WTC11 (cell line): Measurements from ENCODE around the gene SLC25A2. TPM values are rescaled to one million over a fixed set of nuclear protein-coding genes. Genes with fewer than 3 reads are reported as not detected.
"Not testable (repeated sequence)": the region's sequence is repeated elsewhere in the genome, so short reads cannot be mapped to it uniquely, and the experiment has no call there.

Source experiments
- ATAC-seq: fragments of 200-7000 bp; cut with Tn5 transposase; 2 replicates; pipeline ENCODE4 v1.10.0; 2021; ENCODE audit warnings: mild to moderate bottlenecking, moderate library complexity
- CTCF ChIA-PET: fragments of 300-600 bp; sonication (Branson Sonifier 250); formaldehyde crosslinking; loops from one replicate; lab custom pipeline; 2021; ENCODE audit warnings: antibody characterized with exemption; lab: Charles Lee
- POLR2A ChIA-PET: fragments of 350-600 bp; sonication (Branson Sonifier 250); formaldehyde crosslinking; loops from one replicate; lab custom pipeline; 2021; ENCODE audit warnings: antibody characterized with exemption; lab: Charles Lee
- DNase-seq: peaks from one replicate; pipeline ENCODE4 v3.0.0; 2021; ENCODE audit warnings: low spot score
- H3K27ac Mint-ChIP-seq: 2 replicates; pipeline ENCODE4 v1.8.0; 2021; ENCODE audit warnings: mixed read lengths
- H3K27me3 Mint-ChIP-seq: 2 replicates; pipeline ENCODE4 v1.8.0; 2021; ENCODE audit warnings: low read depth, mild to moderate bottlenecking, moderate library complexity, mixed read lengths
- H3K36me3 Mint-ChIP-seq: 2 replicates; pipeline ENCODE4 v1.8.0; 2021; ENCODE audit warnings: mixed read lengths
- H3K4me1 Mint-ChIP-seq: 2 replicates; pipeline ENCODE4 v1.8.0; 2022; ENCODE audit warnings: mixed read lengths
- H3K4me3 Mint-ChIP-seq: 2 replicates; pipeline ENCODE4 v1.8.0; 2021; ENCODE audit warnings: mild to moderate bottlenecking, moderate library complexity, mixed read lengths
- H3K9me3 Mint-ChIP-seq: 2 replicates; pipeline ENCODE4 v1.8.0; 2021; ENCODE audit warnings: mixed read lengths
- ATF1 ChIP-seq: sonication (generic); formaldehyde crosslinking; IDR thresholded peaks from 2 replicates; pipeline ENCODE4 v1.8.1; 2023; ENCODE audit warnings: mild to moderate bottlenecking, moderate library complexity, missing genetic modification reagents
- ATF2 ChIP-seq: sonication (generic); formaldehyde crosslinking; IDR thresholded peaks from 2 replicates; pipeline ENCODE4 v1.8.1; 2022; ENCODE audit warnings: low read depth, missing genetic modification reagents, borderline replicate concordance
- CTCF ChIP-seq: fragments of 200-600 bp; IDR thresholded peaks from 2 replicates; pipeline ENCODE4 v1.8.0; 2022; ENCODE audit warnings: antibody characterized with exemption
- E2F1 ChIP-seq: sonication (generic); formaldehyde crosslinking; IDR thresholded peaks from 2 replicates; pipeline ENCODE4 v1.8.0; 2022; ENCODE audit warnings: mild to moderate bottlenecking, missing genetic modification reagents
- IRF2 ChIP-seq: sonication (generic); formaldehyde crosslinking; IDR thresholded peaks from 2 replicates; pipeline ENCODE4 v1.8.0; 2022; ENCODE audit warnings: low read depth, missing genetic modification reagents, borderline replicate concordance
- JAZF1 ChIP-seq: fragments of 250-450 bp; sonication (Bioruptor Pico); IDR thresholded peaks from 2 replicates; pipeline ENCODE4 v1.9.0; 2021; ENCODE audit warnings: moderate library complexity, mild to moderate bottlenecking, inconsistent platforms
- KAT7 ChIP-seq: sonication (generic); formaldehyde crosslinking; IDR thresholded peaks from 2 replicates; pipeline ENCODE4 v1.8.1; 2023; ENCODE audit warnings: missing genetic modification reagents, mild to moderate bottlenecking, borderline replicate concordance
- MXD4 ChIP-seq: fragments of 250-450 bp; sonication (Bioruptor Pico); IDR thresholded peaks from 2 replicates; pipeline ENCODE4 v1.8.0; 2021; ENCODE audit warnings: mild to moderate bottlenecking, moderate library complexity, borderline replicate concordance
- MYBL2 ChIP-seq: sonication (generic); formaldehyde crosslinking; IDR thresholded peaks from 2 replicates; pipeline ENCODE4 v1.8.1; 2023; ENCODE audit warnings: mild to moderate bottlenecking, moderate library complexity, missing genetic modification reagents
- OVOL2 ChIP-seq: fragments of 250-450 bp; sonication (Bioruptor Pico); IDR thresholded peaks from 2 replicates; pipeline ENCODE4 v1.9.0; 2021; ENCODE audit warnings: mild to moderate bottlenecking, borderline replicate concordance
- SMAD3 ChIP-seq: sonication (generic); formaldehyde crosslinking; IDR thresholded peaks from 2 replicates; pipeline ENCODE4 v1.8.0; 2022; ENCODE audit warnings: missing genetic modification reagents, mild to moderate bottlenecking, borderline replicate concordance
- SP1 ChIP-seq: sonication (generic); formaldehyde crosslinking; conservative IDR thresholded peaks from 2 replicates; pipeline ENCODE4 v1.8.1; 2022; ENCODE audit warnings: missing genetic modification reagents
- STAT6 ChIP-seq: sonication (generic); formaldehyde crosslinking; conservative IDR thresholded peaks from 2 replicates; pipeline ENCODE4 v1.8.1; 2023; ENCODE audit warnings: mild to moderate bottlenecking, low read depth, missing genetic modification reagents, moderate library complexity
- TEAD1 ChIP-seq: sonication (generic); formaldehyde crosslinking; IDR thresholded peaks from 2 replicates; pipeline ENCODE4 v1.8.0; 2022; ENCODE audit warnings: mild to moderate bottlenecking, missing genetic modification reagents
- ZBTB21 ChIP-seq: sonication (generic); formaldehyde crosslinking; IDR thresholded peaks from 2 replicates; pipeline ENCODE4 v1.8.1; 2023; ENCODE audit warnings: mild to moderate bottlenecking, missing genetic modification reagents, borderline replicate concordance
- ZNF121 ChIP-seq: sonication (generic); formaldehyde crosslinking; IDR thresholded peaks from 2 replicates; pipeline ENCODE4 v1.8.0; 2023; ENCODE audit warnings: missing genetic modification reagents
- total RNA-seq: library from RNA; stranded (reverse); gene quantifications from 3 replicates; pipeline ENCODE4 v1.2.3, GENCODE V29; 2021
- TF ChIP-seq, protein P1 (sequence below): fragments of 250-450 bp; sonication (Bioruptor Pico); conservative IDR thresholded peaks from 2 replicates; pipeline ENCODE4 v1.9.0; 2021; ENCODE audit warnings: mild to moderate bottlenecking

SLC25A2 gene
- total RNA-seq, 1 experiment from 2014 or later: 0.24 TPM

- ChIA-PET CTCF (interaction anchor here (0.7 to 3.7 kb wide), 45 partner anchors 8 to 269 kb away, joined by 3 to 27 read pairs (median 6); partner anchors contain the start of genes DIAPH1, PCDHB10, PCDHB11 and PCDHB13), POLR2A (interaction anchor here (0.6 kb wide), 1 partner anchor 286 kb away, joined by 3 read pairs; no protein-coding TSS in a partner anchor)
- peak within 1 kb of the TSS; percentile 72 for H3K4me3 Mint-ChIP-seq
- H3K27ac Mint-ChIP-seq: peak within 1 kb of the TSS; percentile 47; the same call in 1 of the 2 replicates
- peak; percentile 86 for DNase-seq
- peaks cover 3% of the 10 kb centered on the region for H3K27me3 Mint-ChIP-seq
- TF ChIP-seq IRF2 (CRISPR knock-in tag): no peak
- TF ChIP-seq, protein P1, sequence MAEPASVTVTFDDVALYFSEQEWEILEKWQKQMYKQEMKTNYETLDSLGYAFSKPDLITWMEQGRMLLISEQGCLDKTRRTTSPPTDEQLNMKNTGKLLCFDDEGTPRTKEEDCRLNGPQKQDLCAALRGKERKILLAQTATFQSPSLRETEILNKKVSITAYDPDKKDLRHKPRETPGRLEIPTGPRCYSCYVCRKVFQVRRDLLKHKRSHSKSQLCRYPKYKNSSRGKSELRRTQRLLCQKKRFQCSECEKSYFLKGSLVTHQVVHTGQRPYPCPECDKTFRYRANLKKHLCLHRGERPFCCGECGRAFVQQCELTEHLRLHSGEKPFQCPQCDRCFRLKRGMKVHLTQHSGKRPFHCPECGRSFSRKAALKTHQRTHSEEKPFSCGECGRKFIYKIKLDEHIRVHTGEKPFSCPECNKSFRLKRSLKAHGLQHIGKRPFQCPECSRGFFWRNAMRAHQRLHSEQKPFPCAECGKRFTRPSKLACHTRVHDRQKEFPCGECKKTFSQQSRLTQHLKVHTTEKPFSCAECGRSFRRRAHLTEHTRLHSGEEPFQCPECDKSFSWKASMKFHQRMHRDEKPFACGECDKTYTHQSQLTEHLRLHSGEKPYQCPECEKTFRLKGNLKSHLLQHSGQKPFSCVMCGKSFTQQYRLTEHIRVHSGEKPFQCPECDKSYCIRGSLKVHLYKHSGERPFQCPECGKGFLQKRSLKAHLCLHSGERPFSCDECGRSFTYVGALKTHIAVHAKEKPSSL (CRISPR knock-in tag): no peak
- 0 out of 2 replicates have a peak, but pooled peaks have one; percentile 25 for TF ChIP-seq SP1
- no peak for TF ChIP-seq STAT6 (CRISPR knock-in tag)
- TF ChIP-seq MYBL2 (CRISPR knock-in tag): no peak
- no peak for TF ChIP-seq TEAD1 (CRISPR knock-in tag)
- TF ChIP-seq CTCF: peak; percentile 50
- TF ChIP-seq, all 79 proteins: peak for 2
- ATAC-seq: peak; percentile 96
- H3K36me3 Mint-ChIP-seq: peaks cover 54% of the 10 kb centered on the region
- H3K4me1 Mint-ChIP-seq: peaks cover 2% of the 10 kb centered on the region
- H3K9me3 Mint-ChIP-seq: peaks cover 52% of the 10 kb centered on the region
Measured at GRCh38 chr5:141349917-141350619, 46.2 kb upstream of the SLC25A2 start, which contains the start of gene PCDHGB1. TSS of gene PCDHGB1 (plus strand) at chr5:141350099. CDS start at chr5:141350261, 162 bp downstream.

- H3K27me3 Mint-ChIP-seq, H3K4me3 Mint-ChIP-seq, DNase-seq, H3K4me1 Mint-ChIP-seq, H3K27ac Mint-ChIP-seq, POLR2A ChIA-PET, ATAC-seq: not testable (repeated sequence)
- Mint-ChIP-seq H3K9me3 (peaks cover 49% of the 10 kb centered on the region), H3K36me3 (peaks cover 48% of the 10 kb centered on the region)
- CTCF ChIA-PET: interaction anchor here (0.7 to 4.0 kb wide), 3 partner anchors 67 to 123 kb away, joined by 4 to 22 read pairs (median 8); partner anchors contain the start of genes PCDHB14, PCDHB15 and PCDHGA10
Measured at GRCh38 chr5:141346017-141346416, 42.2 kb upstream of the SLC25A2 start.

DNA sequence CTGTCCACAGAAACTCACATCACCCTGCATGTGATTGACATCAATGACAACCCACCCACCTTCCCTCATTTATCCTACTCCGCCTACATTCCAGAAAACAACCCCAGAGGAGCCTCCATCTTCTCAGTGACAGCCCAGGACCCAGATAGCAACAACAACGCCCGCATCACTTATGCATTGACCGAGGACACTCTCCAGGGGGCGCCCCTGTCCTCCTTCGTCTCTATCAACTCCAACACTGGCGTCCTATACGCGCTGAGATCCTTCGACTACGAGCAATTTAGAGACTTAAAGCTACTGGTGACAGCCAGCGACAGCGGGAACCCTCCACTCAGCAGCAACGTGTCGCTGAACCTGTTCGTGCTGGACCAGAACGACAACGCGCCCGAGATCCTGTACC, 41.5 kb upstream of the SLC25A2 start:
- Mint-ChIP-seq H3K9me3 (peaks cover 47% of the 10 kb centered on the region), H3K36me3 (peaks cover 45% of the 10 kb centered on the region), H3K27me3 (no peaks in the 10 kb centered on the region), H3K4me1 (peaks cover 4% of the 10 kb centered on the region), H3K27ac (no peak overlapping the region), H3K4me3 (no peak overlapping the region)
- TF ChIP-seq ATF1 (CRISPR knock-in tag) (no peak), MXD4 (no peak), ZNF121 (no peak), JAZF1 (no peak), ZBTB21 (CRISPR knock-in tag) (no peak), KAT7 (no peak), E2F1 (CRISPR knock-in tag) (no peak), ATF2 (no peak), OVOL2 (CRISPR knock-in tag) (no peak), SMAD3 (no peak)
- no peak for DNase-seq
- ChIA-PET POLR2A (no interaction called here), CTCF (interaction anchor here (0.7 to 4.0 kb wide), 5 partner anchors 68 to 163 kb away, joined by 4 to 22 read pairs (median 4); partner anchors contain the start of genes PCDHB10, PCDHB14, PCDHB15 and PCDHGA10)
- ATAC-seq: peak; percentile 25; the same call in 1 of the 2 replicates
